ENCODE results near the gene CDH20. TPM values are rescaled to one million over a fixed set of nuclear protein-coding genes. Genes with fewer than 3 reads are reported as not detected.

The CDH20 gene
- total RNA-seq, 1 donor from 2014 or later, result 0.63 TPM

DNA sequence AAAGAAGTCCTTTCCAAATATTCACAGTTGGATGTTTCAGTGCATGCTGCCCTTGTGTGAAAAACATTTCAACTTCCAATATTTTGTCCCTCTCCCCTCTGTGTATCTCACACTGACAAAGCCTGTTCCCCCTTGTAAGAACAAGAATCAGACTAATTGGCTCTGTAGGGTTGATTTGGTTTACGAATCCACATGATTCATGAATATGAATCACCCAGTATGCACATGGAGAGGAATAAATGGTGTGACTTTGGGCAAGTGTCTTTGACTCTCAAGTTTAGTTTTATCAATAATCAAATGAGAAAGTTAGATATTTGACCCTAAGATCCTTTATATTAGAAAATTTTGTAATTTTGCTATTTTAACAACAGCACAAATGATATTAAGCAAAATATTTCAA is 9.3 kb upstream of the CDH20 start:
- TF ChIP-seq, protein P1, sequence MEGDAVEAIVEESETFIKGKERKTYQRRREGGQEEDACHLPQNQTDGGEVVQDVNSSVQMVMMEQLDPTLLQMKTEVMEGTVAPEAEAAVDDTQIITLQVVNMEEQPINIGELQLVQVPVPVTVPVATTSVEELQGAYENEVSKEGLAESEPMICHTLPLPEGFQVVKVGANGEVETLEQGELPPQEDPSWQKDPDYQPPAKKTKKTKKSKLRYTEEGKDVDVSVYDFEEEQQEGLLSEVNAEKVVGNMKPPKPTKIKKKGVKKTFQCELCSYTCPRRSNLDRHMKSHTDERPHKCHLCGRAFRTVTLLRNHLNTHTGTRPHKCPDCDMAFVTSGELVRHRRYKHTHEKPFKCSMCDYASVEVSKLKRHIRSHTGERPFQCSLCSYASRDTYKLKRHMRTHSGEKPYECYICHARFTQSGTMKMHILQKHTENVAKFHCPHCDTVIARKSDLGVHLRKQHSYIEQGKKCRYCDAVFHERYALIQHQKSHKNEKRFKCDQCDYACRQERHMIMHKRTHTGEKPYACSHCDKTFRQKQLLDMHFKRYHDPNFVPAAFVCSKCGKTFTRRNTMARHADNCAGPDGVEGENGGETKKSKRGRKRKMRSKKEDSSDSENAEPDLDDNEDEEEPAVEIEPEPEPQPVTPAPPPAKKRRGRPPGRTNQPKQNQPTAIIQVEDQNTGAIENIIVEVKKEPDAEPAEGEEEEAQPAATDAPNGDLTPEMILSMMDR (conservative IDR thresholded peaks at IDR 0.05), result no peak
- Mint-ChIP-seq H3K27me3 (ENCODE audit: low read depth) (peaks cover 4% of the 10 kb centered on the region), H3K9me3 (no peaks in the 10 kb centered on the region), H3K36me3 (ENCODE audit: low read depth) (no peaks in the 10 kb centered on the region), H3K27ac (ENCODE audit: unreplicated experiment) (no peak overlapping the region), H3K4me1 (no peaks in the 10 kb centered on the region), H3K4me3 (no peak overlapping the region)
- DNase-seq (ENCODE audit: low read depth, low spot score), result no peak

DNA sequence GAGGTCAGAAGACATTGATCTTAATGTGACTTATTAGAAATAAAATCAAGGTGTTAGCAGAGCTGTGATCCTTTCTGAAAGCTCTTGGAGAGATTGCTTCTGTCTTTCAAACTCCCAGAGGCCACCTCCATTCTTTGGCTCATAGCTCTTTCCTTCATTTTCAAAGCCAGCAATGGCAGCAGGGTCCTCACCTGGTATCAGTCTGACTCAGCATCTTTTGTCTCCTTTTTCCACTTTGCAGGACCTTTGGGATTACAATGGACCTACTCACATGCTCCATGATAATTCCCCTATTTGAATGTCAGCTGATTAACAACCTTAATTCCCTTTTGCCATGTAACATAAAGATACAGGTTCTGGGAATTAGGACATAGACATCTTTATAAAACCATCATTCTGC is 6.8 kb upstream of the CDH20 start:
- H3K36me3 Mint-ChIP-seq (ENCODE audit: low read depth), result no peaks in the 10 kb centered on the region
- H3K9me3 Mint-ChIP-seq, result no peaks in the 10 kb centered on the region
- H3K27ac Mint-ChIP-seq (ENCODE audit: unreplicated experiment), result no peak overlapping the region
- H3K4me3 Mint-ChIP-seq, result no peak overlapping the region
- no peak for DNase-seq (ENCODE audit: low read depth, low spot score)
- H3K27me3 Mint-ChIP-seq (ENCODE audit: low read depth), result peaks cover 11% of the 10 kb centered on the region
- TF ChIP-seq, protein P1 (conservative IDR thresholded peaks at IDR 0.05), result no peak
- H3K4me1 Mint-ChIP-seq, result no peaks in the 10 kb centered on the region

DNA sequence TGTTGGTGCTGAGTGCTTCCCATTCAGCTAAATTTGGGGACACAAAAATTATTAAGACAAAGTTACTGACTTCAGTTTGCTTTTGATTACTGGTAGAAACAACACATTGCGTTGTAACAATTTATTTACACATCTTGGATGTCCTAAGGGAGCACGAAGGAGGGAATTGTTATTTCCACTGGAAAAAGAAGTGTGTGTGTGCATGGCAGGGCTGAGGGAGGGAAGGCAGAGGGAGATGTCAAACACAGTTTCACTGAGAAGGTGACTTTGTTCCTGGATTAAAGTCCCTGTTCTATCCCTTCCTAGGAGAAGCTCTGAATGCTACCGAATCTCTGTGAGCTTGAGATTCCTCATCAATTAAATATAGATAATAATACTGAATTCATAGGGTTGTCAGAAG is 3.8 kb upstream of the CDH20 start:
- TF ChIP-seq, protein P1 (conservative IDR thresholded peaks at IDR 0.05), result no peak
- no peak for DNase-seq (ENCODE audit: low read depth, low spot score)
- Mint-ChIP-seq H3K9me3 (no peaks in the 10 kb centered on the region), H3K4me3 (no peak overlapping the region), H3K36me3 (ENCODE audit: low read depth) (no peaks in the 10 kb centered on the region), H3K4me1 (peaks cover 6% of the 10 kb centered on the region), H3K27ac (ENCODE audit: unreplicated experiment) (no peak overlapping the region), H3K27me3 (ENCODE audit: low read depth) (peaks cover 33% of the 10 kb centered on the region)

DNA sequence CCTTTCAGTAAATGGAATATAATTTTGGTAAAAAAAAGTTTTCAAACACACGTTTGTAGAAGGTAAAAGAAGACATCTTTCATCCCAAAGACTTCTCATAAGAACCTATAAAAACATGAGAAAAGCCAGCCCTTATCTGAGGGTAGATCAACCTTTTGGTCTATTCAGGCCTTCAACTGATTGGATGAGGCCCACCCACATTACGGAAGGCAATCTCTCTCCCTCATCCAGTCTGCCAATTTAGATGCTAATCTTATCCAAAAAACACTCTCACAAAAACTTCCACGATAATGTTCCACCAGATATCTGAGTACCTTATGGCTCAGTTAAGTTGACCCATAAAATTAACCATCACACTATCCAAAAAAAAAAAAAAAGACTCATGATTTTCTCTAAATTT is 2.2 kb upstream of the CDH20 start:
- H3K36me3 Mint-ChIP-seq (ENCODE audit: low read depth), result no peaks in the 10 kb centered on the region
- H3K4me3 Mint-ChIP-seq, result no peak overlapping the region
- peaks cover 12% of the 10 kb centered on the region for H3K4me1 Mint-ChIP-seq
- no peaks in the 10 kb centered on the region for H3K9me3 Mint-ChIP-seq
- H3K27ac Mint-ChIP-seq (ENCODE audit: unreplicated experiment), result no peak overlapping the region
- H3K27me3 Mint-ChIP-seq (ENCODE audit: low read depth), result peaks cover 50% of the 10 kb centered on the region
- TF ChIP-seq, protein P1 (conservative IDR thresholded peaks at IDR 0.05), result no peak
- no peak for DNase-seq (ENCODE audit: low read depth, low spot score)

DNA sequence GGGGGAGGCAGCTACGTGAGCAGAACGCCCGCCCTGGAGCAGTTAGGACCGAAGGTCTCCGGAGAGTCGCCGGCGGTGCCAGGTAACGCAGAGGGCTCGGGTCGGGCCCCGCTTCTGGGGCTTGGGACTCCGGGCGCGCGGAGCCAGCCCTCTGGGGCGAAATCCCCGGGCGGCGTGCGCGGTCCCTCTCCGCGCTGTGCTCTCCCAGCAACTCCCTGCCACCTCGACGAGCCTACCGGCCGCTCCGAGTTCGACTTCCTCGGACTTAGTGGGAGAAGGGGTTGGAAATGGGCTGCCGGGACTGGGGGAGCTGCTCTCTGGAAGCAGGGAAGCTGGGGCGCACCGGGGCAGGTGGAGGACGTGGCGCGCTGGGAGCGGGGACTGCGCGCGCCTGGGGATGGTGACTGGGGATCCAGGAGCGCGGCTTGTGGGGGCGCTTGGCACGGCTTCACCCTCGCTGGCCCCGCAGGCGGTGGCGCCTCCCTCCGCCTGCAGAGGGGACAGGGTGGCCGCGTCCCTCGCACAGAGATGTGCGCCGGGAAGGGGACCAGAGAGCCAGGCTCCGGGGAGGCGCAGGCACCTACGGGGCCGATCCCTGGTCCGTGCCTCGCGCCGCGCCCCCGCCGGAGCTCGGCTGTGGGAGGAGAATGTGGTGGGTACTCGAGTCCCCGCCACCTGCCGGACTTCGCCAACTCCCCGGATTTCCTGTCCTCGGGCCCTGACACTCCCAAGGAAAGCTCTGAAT is 688 bp downstream of the CDH20 start:
- H3K27ac Mint-ChIP-seq (ENCODE audit: unreplicated experiment), result no peak overlapping the region
- H3K36me3 Mint-ChIP-seq (ENCODE audit: low read depth), result no peaks in the 10 kb centered on the region
- DNase-seq (ENCODE audit: low read depth, low spot score), result peak; percentile 23
- no peaks in the 10 kb centered on the region for H3K9me3 Mint-ChIP-seq
- H3K27me3 Mint-ChIP-seq (ENCODE audit: low read depth), result peaks cover 59% of the 10 kb centered on the region
- TF ChIP-seq, protein P1 (conservative IDR thresholded peaks at IDR 0.05), result no peak
- peak overlapping the region; percentile 88 for H3K4me3 Mint-ChIP-seq
- peaks cover 19% of the 10 kb centered on the region for H3K4me1 Mint-ChIP-seq

Data from neural crest cell (in vitro differentiated cells).